HG03575 (cell line): ENCODE results near the gene FBXO27.
"Not testable (repeated sequence)": the region's sequence is repeated elsewhere in the genome, so short reads cannot be mapped to it uniquely, and the experiment has no call there.

Experiments used
- ATAC-seq: cut with Tn5 transposase; IDR thresholded peaks from one replicate; pipeline ENCODE4 v1.9.1; 2021; ENCODE audit not compliant: unreplicated experiment, insufficient number of reproducible peaks, low FRiP score; ENCODE audit errors: extremely low read depth

Gene FBXO27, protein sequence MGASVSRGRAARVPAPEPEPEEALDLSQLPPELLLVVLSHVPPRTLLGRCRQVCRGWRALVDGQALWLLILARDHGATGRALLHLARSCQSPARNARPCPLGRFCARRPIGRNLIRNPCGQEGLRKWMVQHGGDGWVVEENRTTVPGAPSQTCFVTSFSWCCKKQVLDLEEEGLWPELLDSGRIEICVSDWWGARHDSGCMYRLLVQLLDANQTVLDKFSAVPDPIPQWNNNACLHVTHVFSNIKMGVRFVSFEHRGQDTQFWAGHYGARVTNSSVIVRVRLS

DNA sequence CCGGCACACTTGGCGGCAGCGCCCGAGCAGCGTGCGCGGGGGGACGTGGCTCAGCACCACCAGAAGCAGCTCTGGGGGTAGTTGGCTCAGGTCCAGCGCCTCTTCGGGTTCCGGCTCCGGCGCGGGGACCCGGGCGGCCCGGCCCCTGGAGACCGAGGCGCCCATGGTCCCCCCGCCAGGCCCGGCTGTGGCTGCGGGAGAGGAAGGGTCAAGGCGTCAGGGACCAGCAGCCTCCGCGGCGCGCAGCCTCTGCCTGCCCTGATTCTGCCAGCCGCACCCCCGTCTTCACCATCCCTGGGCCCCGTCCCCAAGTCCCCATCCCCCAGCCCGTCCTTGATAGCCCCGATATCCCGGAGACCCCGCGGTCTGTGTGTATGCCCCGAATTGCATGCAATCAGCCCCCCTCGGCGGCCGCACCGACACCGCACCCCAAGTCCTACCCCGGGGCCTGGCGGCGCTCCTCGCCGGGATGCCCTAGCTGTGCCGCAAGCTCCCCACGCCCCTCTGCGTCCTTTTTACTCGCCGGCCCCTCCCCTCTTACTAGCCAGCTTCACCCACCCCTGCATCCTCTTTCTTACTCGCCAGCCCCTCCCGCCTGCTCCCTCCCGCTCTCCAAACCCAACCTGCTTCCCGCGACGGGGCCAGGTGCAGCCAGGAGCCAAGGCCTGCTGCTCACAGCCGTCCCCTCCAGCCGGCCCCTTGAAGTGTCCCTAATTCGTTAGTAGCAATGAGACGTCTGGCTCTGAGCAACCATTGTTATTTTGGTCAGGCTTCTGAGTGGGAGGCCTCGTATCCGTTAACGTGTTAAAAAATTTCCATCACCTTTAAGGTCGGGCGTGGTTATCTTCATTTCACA, at the start of gene FBXO27:
TSS of gene FBXO27 (minus strand) at position 487 of the 856 bp plus-strand sequence. CDS start at position 165, 322 bp downstream.
- no peak for ATAC-seq

DNA sequence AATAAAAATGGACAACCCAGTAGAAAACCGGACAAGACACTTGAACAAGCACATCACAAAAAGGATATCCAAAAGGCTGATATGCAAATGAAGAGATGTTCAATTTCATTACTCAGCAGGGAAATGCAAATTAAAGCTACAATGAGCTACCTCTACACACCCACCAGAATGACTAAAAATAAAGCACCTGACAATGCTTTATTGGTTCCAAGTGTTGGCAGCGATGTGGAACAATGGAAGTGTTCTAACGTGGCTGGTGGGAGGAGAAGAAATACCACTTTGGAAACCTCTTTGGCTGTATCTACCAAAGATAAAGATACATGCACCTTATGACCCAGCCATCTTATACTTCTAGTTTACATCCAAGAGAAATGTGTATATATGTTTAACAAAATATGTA, 48.1 kb upstream of the FBXO27 start:
- no peak for ATAC-seq

DNA sequence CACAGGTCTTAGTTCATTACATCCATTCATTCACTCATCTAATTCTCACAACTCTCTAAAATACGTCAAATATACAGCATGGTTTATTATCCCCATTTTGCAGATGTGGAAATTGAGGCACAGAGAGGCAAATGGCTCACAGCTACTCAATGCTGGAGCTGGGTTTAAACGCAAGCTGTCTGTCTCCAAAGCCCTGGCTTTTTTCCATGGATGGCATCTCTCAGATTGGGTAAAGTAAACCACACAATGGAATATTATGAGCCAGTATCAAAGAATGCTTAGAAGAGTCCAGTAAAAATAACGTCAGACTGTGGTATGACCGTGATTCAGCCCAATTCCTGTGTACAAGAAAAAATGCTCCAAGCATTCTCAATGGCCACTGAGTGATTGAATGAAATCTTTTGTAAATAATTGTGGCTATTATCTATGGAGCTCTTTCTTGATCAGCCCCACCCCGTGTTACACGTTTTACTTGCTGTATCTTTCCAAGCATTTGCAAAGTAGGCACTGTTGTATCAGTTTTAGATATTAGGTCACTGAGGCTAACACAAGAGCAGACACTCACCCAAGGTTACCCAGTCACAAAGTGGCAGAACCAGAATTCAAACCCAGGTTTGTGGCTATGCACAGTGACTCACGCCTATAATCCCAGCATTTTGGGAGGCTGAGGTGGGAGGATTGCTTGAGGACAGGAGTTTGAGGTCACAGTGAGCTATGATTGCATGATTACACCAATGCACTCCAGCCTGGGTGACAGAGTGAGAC, 46.3 kb upstream of the FBXO27 start:
- ATAC-seq: no peak

DNA sequence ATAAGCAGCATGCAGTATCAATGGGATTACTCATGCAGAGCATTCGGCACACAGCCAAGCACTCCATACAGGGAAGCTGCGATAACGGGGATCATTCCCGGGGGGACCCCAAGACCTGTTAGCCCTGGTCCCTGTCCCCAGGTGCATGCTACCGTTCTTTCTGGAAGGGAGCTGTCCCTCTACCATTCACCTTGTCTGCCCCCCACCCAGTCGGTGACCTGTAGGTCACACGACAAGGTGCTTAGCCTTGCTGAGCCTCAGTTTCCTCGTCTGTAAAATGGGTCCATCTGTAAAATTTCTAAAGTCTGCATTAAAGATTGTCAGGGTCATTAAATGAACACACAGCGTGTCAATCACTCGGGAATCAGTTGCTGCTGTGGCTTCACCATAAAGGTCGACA, 45.0 kb upstream of the FBXO27 start:
- ATAC-seq: no peak

DNA sequence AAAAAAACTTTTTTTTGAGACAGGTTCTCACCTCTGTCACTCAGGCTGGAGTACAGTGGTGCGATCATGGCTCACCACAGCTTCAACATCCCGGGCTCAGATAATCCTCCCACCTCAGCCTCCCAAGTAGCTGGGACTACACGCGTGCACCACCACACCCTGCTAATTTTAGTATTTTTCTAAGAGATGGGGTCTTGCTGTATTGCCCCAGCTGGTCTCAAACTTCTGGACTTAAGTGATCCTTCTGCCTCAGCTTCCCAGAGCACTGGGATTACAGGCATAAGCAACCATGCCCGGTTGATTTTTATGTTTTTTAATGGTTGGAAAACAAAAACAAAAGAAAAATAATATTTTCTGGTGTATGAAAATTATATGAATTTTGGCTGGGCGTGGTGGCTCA, 42.6 kb upstream of the FBXO27 start:
- no peak for ATAC-seq

DNA sequence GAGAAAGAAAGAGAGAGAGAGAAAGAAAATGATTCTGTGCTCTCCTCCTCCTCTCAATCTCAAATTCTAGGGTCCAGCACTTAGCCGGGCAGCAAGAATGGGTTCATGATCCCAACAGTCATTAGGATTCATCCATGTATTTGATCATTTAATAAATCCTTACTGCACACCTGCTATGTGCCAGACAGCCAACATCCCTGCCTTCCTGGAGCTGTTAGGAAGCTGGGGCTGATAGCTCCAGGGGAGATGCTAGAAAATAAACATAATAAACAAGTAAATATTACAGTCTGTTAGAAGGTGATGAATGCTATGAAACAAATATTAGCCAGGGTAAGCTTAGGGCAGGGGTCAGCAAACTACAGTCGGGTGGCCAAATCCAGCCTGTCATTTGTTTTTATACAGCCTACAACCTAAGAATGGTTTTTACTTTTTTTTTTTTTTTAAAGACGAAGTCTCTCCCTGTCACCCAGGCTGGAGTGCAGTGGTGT, 41.9 kb upstream of the FBXO27 start:
- no peak for ATAC-seq

DNA sequence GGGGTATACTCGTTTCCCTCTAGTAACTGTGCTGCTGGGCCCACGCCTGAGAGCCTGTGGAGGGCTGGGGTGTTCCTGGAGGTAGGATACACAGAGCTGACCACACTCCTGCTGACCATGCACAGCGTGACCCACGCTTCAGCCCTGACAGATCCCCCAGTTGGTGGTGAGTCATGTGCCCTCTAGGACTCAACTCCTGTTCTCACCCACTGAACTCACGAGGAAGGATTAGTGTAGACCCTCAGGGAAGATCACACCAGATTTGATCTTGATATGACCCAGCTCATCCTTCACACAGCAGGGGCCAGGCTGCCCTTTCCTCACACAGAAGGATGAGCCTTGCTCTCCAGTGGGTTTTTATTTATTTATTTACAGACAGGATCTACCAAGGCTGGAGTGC, 38.5 kb upstream of the FBXO27 start:
- no peak for ATAC-seq

DNA sequence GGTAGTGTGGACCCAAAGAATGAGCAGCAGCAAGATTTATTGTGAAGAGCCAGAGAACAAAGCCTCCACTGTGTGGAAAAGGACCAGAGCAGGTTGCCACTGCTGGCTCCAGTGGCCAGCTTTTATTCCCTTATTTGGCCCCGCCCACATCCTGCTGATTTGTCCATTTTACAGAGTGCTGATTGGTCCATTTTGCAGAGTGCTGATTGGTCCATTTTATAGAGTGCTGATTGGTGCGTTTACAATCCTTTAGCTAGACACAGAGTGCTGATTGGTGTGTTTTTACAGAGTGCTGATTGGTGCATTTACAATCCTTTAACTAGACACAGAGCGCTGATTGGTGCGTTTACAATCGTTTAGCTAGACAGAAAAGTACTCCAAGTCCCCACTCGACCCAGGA, 35.9 kb upstream of the FBXO27 start:
- ATAC-seq: not testable (repeated sequence)

DNA sequence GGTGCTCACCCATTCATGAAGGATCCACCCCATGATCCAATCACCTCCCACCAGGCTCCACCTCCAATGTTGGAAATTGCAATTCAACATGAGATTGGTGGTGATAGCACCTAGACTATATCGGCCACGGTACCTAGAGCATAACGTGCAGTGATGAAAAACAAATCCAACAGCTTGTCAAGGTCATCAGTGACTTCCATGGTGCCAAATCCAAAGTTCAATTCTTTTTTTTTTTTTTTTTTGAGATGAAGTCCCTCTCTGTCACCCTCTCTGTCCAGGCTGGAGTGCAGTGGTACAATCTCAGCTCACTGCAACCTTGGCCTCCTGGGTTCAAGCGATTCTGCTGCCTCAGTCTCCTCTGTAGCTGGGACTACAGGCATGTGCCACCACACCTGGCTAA, 34.8 kb upstream of the FBXO27 start:
- no peak for ATAC-seq

DNA sequence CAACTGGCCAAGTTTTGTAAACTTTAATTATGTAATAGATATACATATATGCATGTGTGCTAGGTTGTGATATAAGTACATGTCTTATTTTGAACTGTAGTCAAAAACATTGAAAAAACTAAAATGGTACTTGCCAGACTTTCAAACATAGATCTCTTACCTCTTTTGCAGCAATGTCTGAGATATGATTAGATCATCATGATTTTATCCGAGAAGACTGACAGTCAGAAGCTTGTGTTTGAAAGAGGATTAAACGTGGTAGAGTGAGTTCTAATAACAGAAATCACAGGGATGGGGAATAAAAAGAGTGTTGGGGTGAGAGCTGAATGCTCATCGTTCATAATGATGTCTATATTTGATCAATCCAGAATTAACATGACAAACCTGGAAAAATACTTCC, 33.6 kb upstream of the FBXO27 start:
- ATAC-seq: no peak

DNA sequence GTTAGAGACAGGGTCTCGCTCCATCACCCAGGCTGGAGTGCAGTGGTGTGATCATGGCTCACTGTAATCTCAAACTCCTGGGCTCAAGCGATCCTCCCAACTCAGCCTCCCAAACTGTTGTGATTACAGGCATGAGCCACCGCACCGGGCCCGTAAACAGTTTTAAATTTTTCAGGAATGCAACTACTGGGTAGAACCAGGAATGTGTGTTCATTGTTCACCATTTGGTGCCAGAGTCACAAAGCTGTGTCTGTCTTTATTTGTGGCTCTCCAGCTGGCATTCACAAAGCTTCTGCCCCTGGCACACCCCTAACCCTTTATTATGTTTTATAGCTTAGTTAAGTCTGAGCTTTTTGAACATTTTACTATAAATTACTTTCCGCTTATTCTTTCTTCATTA, 32.1 kb upstream of the FBXO27 start:
- ATAC-seq: no peak

DNA sequence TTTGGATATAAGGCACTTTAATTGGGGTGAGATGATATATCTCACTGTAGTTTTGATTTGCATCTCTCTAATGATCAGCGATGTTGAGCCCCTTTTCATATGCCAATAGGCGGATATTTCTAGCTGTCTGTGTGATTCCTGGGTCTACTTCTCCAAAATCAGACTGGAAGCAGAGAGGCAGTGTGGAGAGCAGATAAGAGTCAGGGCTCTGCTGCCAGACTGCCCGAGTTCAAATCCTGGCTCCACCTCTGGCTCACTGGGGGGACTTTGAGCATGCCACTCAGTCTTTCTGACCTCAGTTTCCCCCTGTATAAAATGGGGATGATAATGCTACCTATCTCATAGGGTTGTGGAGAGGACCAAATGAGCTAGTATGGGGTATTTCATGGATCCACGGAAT, 27.8 kb upstream of the FBXO27 start:
- no peak for ATAC-seq

DNA sequence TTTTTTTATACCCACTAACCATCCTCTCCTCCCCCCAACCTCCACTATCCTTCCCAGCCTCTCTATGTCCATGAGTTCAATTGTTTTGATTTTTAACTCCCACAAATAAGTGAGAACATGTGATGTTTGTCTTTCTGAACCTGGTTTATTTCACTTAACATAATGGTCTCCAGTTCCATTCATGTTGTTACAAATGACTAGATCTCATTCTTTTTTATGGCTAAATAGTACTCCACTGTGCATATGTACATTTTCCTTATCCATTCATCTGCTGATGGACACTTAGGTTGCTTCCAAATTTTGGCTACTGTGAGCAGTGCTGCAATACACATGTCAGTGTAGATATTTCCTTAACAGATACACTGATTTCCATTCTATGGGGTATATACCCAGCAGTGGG, 27.0 kb upstream of the FBXO27 start:
- no peak for ATAC-seq

DNA sequence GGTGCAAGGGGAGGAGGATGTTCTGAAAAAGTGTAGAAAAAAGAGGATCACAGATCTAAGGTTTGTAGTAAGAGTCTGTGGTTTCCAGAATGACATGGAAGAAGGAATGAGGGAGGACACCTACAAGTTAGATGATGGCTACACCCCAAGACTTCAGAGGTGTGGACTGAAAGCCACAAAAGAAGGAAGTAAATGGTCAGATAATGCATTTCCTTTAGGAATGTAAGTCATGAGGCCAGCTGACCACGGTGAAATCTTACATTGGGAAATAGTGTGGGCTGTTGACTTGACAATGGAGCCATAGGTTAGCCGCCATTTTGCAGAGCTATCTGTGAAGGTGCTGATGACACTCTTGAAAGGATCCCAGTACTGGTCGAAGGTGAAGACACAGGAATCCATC, 25.3 kb upstream of the FBXO27 start:
- ATAC-seq: no peak

DNA sequence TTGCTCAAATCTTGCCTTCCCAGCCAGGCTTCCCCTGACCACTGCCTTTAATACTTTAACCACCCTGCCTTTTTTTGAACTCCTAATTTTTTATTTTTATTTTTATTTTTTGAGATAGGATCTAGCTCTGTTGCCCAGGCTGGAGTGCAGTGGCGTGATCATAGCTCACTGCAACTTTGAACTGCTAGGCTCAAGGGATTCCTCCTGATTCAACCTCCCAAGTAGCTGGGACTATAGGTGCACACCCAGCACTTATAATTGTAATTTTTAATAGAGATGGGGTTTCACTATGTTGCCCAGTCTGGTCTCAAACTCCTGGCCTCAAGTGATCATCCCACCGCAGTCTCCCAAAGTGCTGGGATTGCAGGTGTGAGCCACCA, 21.7 kb upstream of the FBXO27 start:
- no peak for ATAC-seq

DNA sequence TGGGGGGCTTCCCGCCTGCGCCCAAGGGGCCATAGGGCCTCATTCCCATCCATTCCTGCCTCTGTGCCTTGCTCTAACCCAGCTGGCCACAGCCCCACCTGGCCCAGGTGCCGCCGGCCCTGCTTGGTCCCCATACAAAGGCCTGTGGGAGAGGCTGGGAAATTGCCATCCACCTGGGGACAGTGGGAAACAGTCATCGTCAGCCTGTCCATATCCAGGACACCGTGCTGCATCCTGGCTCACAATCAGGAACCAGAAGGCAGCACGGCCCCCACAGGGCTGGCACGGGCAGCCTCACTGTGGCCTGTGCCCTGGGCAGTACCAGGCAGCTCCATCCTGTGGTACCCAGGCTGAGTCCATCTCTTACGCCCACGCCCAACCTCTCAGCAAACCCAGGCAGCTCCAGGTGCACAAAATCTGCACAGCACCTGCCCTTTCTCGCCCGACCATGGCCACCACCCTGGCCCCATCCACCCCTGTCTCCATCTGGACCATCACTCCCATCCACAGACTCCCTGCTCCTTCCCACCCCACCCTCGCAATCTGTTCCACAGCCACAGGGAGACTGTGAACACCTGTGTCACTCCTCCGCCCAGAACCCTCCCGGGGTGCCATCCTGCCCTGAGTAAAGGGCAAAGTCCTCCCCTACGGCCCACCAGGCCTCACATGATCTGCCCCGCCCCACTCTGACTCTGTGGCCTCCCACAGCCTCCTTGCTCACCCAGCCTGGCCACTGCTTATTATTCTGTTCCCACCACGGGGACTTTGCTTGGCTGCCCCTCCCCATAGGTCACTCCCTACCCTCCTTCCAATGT, 21.1 kb upstream of the FBXO27 start:
- no peak for ATAC-seq

DNA sequence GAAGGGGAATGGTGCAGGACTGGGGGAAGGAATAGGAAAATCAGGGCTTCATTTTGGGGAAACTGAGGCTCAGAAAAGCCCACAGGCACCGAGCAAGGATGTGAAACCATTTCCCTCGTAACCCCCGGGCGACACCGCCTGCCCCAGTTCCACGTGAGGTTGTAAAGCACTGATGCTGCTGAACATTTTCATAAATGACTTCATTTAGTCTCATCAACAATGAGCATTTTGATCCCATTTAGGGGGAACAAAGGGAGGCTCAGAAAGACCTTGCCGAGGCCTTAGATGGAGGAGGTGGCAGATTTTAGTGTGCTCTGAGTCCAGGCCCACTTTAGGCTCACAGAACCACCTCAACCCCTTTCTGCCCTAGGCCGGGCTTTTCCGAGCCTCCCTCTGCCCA, 20.5 kb upstream of the FBXO27 start:
- no peak for ATAC-seq

DNA sequence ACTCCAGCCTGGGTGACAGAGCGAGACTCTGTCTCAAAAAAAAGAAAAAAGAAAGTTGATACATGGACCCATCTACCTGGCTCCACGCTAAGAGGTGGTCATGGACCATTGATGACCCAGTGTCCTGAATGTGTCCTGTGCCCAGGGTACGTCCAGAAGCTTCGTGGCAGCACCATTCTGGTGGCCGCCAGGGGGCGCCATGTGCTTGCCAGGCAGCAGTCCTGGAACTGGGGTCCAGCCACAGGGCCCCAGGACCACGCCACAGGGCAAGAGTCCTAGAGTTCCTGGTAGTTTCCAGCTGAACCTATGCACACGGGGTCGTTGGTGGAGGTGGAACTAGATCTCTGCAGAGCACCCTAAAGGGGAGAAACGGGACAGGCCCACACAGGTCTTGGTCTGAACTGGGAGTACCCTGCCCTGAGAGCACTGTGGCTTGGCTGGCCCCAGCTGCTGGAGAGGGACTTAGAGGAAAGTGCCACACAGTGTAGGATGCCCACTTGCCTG, 19.9 kb upstream of the FBXO27 start:
- ATAC-seq: no peak

DNA sequence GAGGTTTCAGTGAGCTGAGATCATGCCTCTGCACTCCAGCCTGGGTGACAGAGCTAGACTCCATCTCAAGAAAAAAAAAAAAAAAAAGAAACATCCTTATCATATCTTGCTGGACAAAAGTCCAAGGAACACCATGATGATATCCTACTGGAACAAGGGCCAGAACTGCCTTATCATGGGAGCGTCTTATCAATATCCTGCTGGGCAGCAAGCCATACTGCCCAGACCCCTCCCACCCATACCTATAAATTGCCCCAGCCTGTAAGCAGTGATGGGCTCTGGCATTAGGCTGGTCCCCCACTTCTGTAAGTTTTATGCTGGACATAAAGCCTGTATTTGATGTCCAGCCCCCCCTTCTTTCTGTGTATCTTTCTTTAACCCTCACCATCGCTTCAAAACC, 14.7 kb upstream of the FBXO27 start:
- ATAC-seq: no peak
